ENCODE data around the gene RNF180. TPM values are rescaled to one million over a fixed set of nuclear protein-coding genes. Genes with fewer than 3 reads are reported as not detected.
"Not testable (repeated sequence)": the region's sequence is repeated elsewhere in the genome, so short reads cannot be mapped to it uniquely, and the experiment has no call there.

Gene RNF180
- total RNA-seq, 1 donor from 2014 or later = 7.3 TPM

- H3K36me3 Mint-ChIP-seq (ENCODE audit: low read depth) = no peaks in the 10 kb centered on the region
- H3K4me1 Mint-ChIP-seq = no peaks in the 10 kb centered on the region
- H3K27me3 Mint-ChIP-seq (ENCODE audit: low read depth) = no peaks in the 10 kb centered on the region
- H3K4me3 Mint-ChIP-seq = no peak overlapping the region
- TF ChIP-seq, protein P1, sequence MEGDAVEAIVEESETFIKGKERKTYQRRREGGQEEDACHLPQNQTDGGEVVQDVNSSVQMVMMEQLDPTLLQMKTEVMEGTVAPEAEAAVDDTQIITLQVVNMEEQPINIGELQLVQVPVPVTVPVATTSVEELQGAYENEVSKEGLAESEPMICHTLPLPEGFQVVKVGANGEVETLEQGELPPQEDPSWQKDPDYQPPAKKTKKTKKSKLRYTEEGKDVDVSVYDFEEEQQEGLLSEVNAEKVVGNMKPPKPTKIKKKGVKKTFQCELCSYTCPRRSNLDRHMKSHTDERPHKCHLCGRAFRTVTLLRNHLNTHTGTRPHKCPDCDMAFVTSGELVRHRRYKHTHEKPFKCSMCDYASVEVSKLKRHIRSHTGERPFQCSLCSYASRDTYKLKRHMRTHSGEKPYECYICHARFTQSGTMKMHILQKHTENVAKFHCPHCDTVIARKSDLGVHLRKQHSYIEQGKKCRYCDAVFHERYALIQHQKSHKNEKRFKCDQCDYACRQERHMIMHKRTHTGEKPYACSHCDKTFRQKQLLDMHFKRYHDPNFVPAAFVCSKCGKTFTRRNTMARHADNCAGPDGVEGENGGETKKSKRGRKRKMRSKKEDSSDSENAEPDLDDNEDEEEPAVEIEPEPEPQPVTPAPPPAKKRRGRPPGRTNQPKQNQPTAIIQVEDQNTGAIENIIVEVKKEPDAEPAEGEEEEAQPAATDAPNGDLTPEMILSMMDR (conservative IDR thresholded peaks at IDR 0.05) = no peak
- H3K9me3 Mint-ChIP-seq = peaks cover 2% of the 10 kb centered on the region
- no peak overlapping the region for H3K27ac Mint-ChIP-seq (ENCODE audit: unreplicated experiment)
- no peak for DNase-seq (ENCODE audit: low read depth, low spot score)
These were observed 231.9 kb downstream of the RNF180 start for GRCh38 chr5:64397552-64397951.

- not testable (repeated sequence) for H3K9me3 Mint-ChIP-seq; H3K4me1 Mint-ChIP-seq; DNase-seq (ENCODE audit: low read depth, low spot score); H3K4me3 Mint-ChIP-seq; H3K36me3 Mint-ChIP-seq (ENCODE audit: low read depth); H3K27me3 Mint-ChIP-seq (ENCODE audit: low read depth); H3K27ac Mint-ChIP-seq (ENCODE audit: unreplicated experiment)
These were observed 233.1 kb downstream of the RNF180 start for GRCh38 chr5:64398735-64399134.

- not testable (repeated sequence) for H3K9me3 Mint-ChIP-seq; H3K36me3 Mint-ChIP-seq (ENCODE audit: low read depth); H3K4me3 Mint-ChIP-seq; DNase-seq (ENCODE audit: low read depth, low spot score); H3K27me3 Mint-ChIP-seq (ENCODE audit: low read depth); H3K4me1 Mint-ChIP-seq; H3K27ac Mint-ChIP-seq (ENCODE audit: unreplicated experiment)
These were observed 241.6 kb downstream of the RNF180 start for GRCh38 chr5:64407103-64407825.

- Mint-ChIP-seq H3K27me3 (ENCODE audit: low read depth) (no peaks in the 10 kb centered on the region), H3K9me3 (no peaks in the 10 kb centered on the region), H3K4me3 (no peak overlapping the region), H3K36me3 (ENCODE audit: low read depth) (no peaks in the 10 kb centered on the region), H3K4me1 (no peaks in the 10 kb centered on the region), H3K27ac (ENCODE audit: unreplicated experiment) (no peak overlapping the region)
- TF ChIP-seq, protein P1 (conservative IDR thresholded peaks at IDR 0.05) = no peak
- DNase-seq (ENCODE audit: low read depth, low spot score) = no peak
These were observed 251.7 kb downstream of the RNF180 start for GRCh38 chr5:64417390-64417789.

DNA sequence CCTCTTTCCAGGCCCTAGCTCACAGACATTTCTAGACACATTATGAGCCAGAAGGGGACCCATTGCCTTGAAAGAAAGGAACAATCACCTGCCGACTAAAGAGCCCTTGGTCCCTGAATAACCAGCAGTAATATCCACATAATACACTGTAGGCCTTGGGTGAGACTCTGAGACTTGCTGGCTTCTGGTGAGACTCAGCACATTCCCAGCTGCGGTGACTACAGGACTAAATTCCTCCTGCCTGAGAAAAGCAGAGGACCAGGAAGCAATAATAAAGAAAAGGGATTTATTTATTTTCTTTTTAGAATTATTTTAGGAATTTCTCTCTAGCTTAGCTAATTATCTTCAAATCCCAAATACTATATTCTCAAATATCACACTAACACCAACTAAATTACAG lies 252.4 kb downstream of the RNF180 start:
- DNase-seq (ENCODE audit: low read depth, low spot score) = no peak
- no peaks in the 10 kb centered on the region for H3K4me1 Mint-ChIP-seq
- TF ChIP-seq, protein P1 (conservative IDR thresholded peaks at IDR 0.05) = no peak
- H3K4me3 Mint-ChIP-seq = no peak overlapping the region
- no peak overlapping the region for H3K27ac Mint-ChIP-seq (ENCODE audit: unreplicated experiment)
- no peaks in the 10 kb centered on the region for H3K9me3 Mint-ChIP-seq
- no peaks in the 10 kb centered on the region for H3K36me3 Mint-ChIP-seq (ENCODE audit: low read depth)
- H3K27me3 Mint-ChIP-seq (ENCODE audit: low read depth) = peaks cover 3% of the 10 kb centered on the region

Other genes starting within 250 kb of the RNF180 start
- gene HTR1A, start 203.4 kb upstream of the RNF180 start, total RNA-seq = not detected in 2 replicates

Measured in neural crest cell (in vitro differentiated cells).